Measurements from ENCODE around the gene RIMBP2. TPM values are rescaled to one million over a fixed set of nuclear protein-coding genes. Genes with fewer than 3 reads are reported as not detected.

RIMBP2 gene
- total and polyA plus RNA-seq, 9 of the 15 experiments (the other 6 are each of a cell fraction or from before 2014, with no cell fraction given), result not detected

DNA sequence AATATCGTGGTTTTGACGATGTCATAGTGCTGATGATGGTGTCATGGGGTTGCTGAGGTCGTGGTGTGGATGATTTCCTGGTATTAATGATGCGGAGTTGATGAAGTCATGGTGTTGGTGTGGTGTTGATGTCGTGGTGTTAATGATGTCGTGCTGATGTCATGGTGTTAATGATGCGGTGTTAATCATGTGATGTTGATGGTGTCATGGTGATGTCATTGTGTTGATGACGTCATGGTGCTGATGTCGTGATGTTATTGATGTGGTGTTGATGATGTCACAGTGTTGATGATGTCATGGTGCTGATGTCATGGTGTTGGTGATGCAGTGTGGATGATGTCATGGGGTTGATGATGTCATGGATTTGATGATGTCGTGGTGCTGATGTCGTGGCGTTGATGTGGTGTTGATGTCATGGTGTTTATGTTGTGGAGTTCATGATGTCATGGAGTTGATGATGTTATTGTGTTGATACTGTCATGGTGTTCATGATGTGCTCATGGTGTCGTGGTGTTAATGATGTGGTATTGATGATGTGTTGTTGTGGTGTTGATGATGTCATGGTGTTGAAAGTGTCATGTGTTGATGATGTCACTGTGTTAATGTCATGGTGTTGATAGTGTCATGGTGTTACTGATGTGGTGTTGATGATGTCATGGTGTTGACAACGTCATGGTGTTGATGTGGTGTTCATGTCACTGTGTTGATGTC is 48.5 kb upstream of the RIMBP2 start (continued):
- TF ChIP-seq CHD7 (IDR thresholded peaks at IDR 0.05; ENCODE audit: low read depth, low read length) (no peak), THRA (IDR thresholded peaks at IDR 0.05) (no peak), FOSL1 (tag; conservative IDR thresholded peaks at IDR 0.05) (peak; percentile 39), ZNF133 (CRISPR knock-in tag; IDR thresholded peaks at IDR 0.05) (no peak), ESRRA (IDR thresholded peaks at IDR 0.05; ENCODE audit: borderline replicate concordance, low read depth) (peak; percentile 27; the same call in 1 of the 2 replicates), ZBTB9 (CRISPR knock-in tag; IDR thresholded peaks at IDR 0.05) (no peak), ZNF668 (CRISPR knock-in tag; IDR thresholded peaks at IDR 0.05) (no peak), MIER1 (IDR thresholded peaks at IDR 0.05; ENCODE audit: low read depth) (no peak), LEF1 (IDR thresholded peaks at IDR 0.05) (no peak), ZNF644 (tag; IDR thresholded peaks at IDR 0.05; ENCODE audit: low read depth) (no peak)
- TF ChIP-seq, protein P1, sequence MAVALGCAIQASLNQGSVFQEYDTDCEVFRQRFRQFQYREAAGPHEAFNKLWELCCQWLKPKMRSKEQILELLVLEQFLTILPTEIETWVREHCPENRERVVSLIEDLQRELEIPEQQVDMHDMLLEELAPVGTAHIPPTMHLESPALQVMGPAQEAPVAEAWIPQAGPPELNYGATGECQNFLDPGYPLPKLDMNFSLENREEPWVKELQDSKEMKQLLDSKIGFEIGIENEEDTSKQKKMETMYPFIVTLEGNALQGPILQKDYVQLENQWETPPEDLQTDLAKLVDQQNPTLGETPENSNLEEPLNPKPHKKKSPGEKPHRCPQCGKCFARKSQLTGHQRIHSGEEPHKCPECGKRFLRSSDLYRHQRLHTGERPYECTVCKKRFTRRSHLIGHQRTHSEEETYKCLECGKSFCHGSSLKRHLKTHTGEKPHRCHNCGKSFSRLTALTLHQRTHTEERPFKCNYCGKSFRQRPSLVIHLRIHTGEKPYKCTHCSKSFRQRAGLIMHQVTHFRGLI (CRISPR knock-in tag; IDR thresholded peaks at IDR 0.05), result no peak

Measured in K562 (cell line).